Neutrophil (primary cell): ENCODE data around the gene COL2A1.

Source experiments
- H3K27ac ChIP-seq: fragments of 200-600 bp; sonication (generic); 2 replicates; pipeline ENCODE4 v1.5.1; 2016; ENCODE audit warnings: mild to moderate bottlenecking, moderate library complexity
- H3K27me3 ChIP-seq: fragments of 200-600 bp; sonication (generic); 2 replicates; pipeline ENCODE4 v1.6.0; 2016; ENCODE audit warnings: mild to moderate bottlenecking
- H3K36me3 ChIP-seq: fragments of 200-600 bp; sonication (generic); 2 replicates; pipeline ENCODE4 v1.5.1; 2017
- H3K4me1 ChIP-seq, 2 experiments: fragments of 200-600 bp in 1 of 2; sonication (generic) in 1 of 2; 1 replicate in 1 of 2; 2 replicates in 1 of 2; pipeline versions ENCODE4 v1.5.1 to v1.6.1; 2013 to 2016; ENCODE audit warnings: low read depth in 1 of 2, low read length in 1 of 2, mild to moderate bottlenecking in 1 of 2, moderate library complexity in 1 of 2; ENCODE audit not compliant: control insufficient read depth in 1 of 2, insufficient read depth in 1 of 2
- H3K4me3 ChIP-seq, 2 experiments: fragments of 200-600 bp in 1 of 2; sonication (generic) in 1 of 2; 1 replicate in 1 of 2; 2 replicates in 1 of 2; pipeline ENCODE4 v1.5.1; 2013 to 2016; ENCODE audit warnings: low read depth in 1 of 2, low read length in 1 of 2, mild to moderate bottlenecking in 1 of 2, moderate library complexity in 1 of 2
- H3K9me3 ChIP-seq: fragments of 200-600 bp; sonication (generic); 2 replicates; pipeline ENCODE4 v1.5.1; 2016
- CTCF ChIP-seq: fragments of 200-600 bp; sonication (generic); IDR thresholded peaks from 2 replicates; pipeline ENCODE4 v1.5.1; 2016; ENCODE audit warnings: antibody characterized with exemption

Gene COL2A1

GRCh38 chr12:47970843-47971242 lies 33.4 kb downstream of the COL2A1 start:
- Histone ChIP-seq H3K4me1 (no peaks in the 10 kb centered on the region), H3K36me3 (peaks cover 27% of the 10 kb centered on the region), H3K4me3 (no peak overlapping the region), H3K27ac (no peak overlapping the region), H3K27me3 (no peaks in the 10 kb centered on the region), H3K9me3 (no peaks in the 10 kb centered on the region)
- TF ChIP-seq CTCF: no peak

GRCh38 chr12:47969845-47970244 lies 34.4 kb downstream of the COL2A1 start:
- Histone ChIP-seq H3K27me3 (no peaks in the 10 kb centered on the region), H3K4me3 (no peak overlapping the region), H3K9me3 (no peaks in the 10 kb centered on the region), H3K4me1 (no peaks in the 10 kb centered on the region), H3K27ac (no peak overlapping the region), H3K36me3 (peaks cover 27% of the 10 kb centered on the region)
- no peak for TF ChIP-seq CTCF

GRCh38 chr12:47967461-47968321 lies 36.6 kb downstream of the COL2A1 start:
- Histone ChIP-seq H3K9me3 (no peaks in the 10 kb centered on the region), H3K27me3 (peaks cover under 1% of the 10 kb centered on the region), H3K4me1 (peaks cover 7 to 14% of the 10 kb centered on the region in 2 experiments), H3K4me3 (no peak overlapping the region), H3K36me3 (peaks cover 27% of the 10 kb centered on the region), H3K27ac (no peak overlapping the region)
- TF ChIP-seq CTCF: no peak

GRCh38 chr12:47965581-47965980 lies 38.7 kb downstream of the COL2A1 start:
- H3K36me3 ChIP-seq: peaks cover 27% of the 10 kb centered on the region
- H3K9me3 ChIP-seq: no peaks in the 10 kb centered on the region
- peaks cover 7 to 14% of the 10 kb centered on the region in 2 experiments for H3K4me1 ChIP-seq
- no peak overlapping the region for H3K4me3 ChIP-seq
- H3K27ac ChIP-seq: no peak overlapping the region
- TF ChIP-seq CTCF: no peak
- peaks cover 21% of the 10 kb centered on the region for H3K27me3 ChIP-seq

GRCh38 chr12:47964106-47964728 lies 40.1 kb downstream of the COL2A1 start:
- no peak for TF ChIP-seq CTCF
- peaks cover 7 to 14% of the 10 kb centered on the region in 2 experiments for H3K4me1 ChIP-seq
- peaks cover 19% of the 10 kb centered on the region for H3K36me3 ChIP-seq
- H3K27me3 ChIP-seq: peaks cover 34% of the 10 kb centered on the region
- H3K27ac ChIP-seq: no peak overlapping the region
- no peaks in the 10 kb centered on the region for H3K9me3 ChIP-seq
- H3K4me3 ChIP-seq: peak overlapping the region; percentile 86 to 87
